K562 (cell line): ENCODE data around the gene PCMTD2.

Source experiments
- CEBPB ChIP-seq: fragments of 450-650 bp; IDR thresholded peaks from 2 replicates; pipeline ENCODE4 v1.6.1; 2016; ENCODE audit warnings: missing genetic modification characterization, missing compliant biosample characterization
- CREB1 ChIP-seq, 2 experiments: sonication (generic) in 1 of 2; formaldehyde crosslinking in 1 of 2; IDR thresholded peaks; 2 replicates each; pipeline versions ENCODE4 v1.6.1 to v1.8.0; 2012 to 2022; ENCODE audit warnings: inconsistent platforms in 1 of 2, mild to moderate bottlenecking in 1 of 2, missing genetic modification reagents in 1 of 2, moderate library complexity in 1 of 2
- CUX1 ChIP-seq: fragments of 200-800 bp; sonication (Bioruptor generic); IDR thresholded peaks from 2 replicates; pipeline ENCODE4 v1.6.1; 2016; ENCODE audit warnings: missing genetic modification characterization, missing compliant biosample characterization
- TF ChIP-seq, protein P1 (sequence below), 3 experiments: IDR thresholded peaks in 2 of 3; conservative IDR thresholded peaks in 1 of 3; 2 replicates each; pipeline ENCODE4 v1.5.1; 2011 to 2012; ENCODE audit warnings: low read length in 3 of 3, mild to moderate bottlenecking in 3 of 3, control low read depth in 2 of 3, improper control_type of control experiment in 1 of 3, inconsistent platforms in 1 of 3, low read depth in 1 of 3, mixed read lengths in 1 of 3, moderate library complexity in 1 of 3; ENCODE audit not compliant: insufficient read depth in 2 of 3

GRCh38 chr20:64257107-64257757, 1.7 kb downstream of the PCMTD2 start:
- no peak for TF ChIP-seq CUX1
- TF ChIP-seq, protein P1, sequence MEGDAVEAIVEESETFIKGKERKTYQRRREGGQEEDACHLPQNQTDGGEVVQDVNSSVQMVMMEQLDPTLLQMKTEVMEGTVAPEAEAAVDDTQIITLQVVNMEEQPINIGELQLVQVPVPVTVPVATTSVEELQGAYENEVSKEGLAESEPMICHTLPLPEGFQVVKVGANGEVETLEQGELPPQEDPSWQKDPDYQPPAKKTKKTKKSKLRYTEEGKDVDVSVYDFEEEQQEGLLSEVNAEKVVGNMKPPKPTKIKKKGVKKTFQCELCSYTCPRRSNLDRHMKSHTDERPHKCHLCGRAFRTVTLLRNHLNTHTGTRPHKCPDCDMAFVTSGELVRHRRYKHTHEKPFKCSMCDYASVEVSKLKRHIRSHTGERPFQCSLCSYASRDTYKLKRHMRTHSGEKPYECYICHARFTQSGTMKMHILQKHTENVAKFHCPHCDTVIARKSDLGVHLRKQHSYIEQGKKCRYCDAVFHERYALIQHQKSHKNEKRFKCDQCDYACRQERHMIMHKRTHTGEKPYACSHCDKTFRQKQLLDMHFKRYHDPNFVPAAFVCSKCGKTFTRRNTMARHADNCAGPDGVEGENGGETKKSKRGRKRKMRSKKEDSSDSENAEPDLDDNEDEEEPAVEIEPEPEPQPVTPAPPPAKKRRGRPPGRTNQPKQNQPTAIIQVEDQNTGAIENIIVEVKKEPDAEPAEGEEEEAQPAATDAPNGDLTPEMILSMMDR (IDR thresholded peaks at IDR 0.05 in 2 of 3, conservative IDR thresholded peaks at IDR 0.05 in 1 of 3; ENCODE audit: insufficient read depth in 2 of 3, low read depth in 1 of 3, low read length in 3 of 3), result no peak
- TF ChIP-seq CREB1 (IDR thresholded peaks at IDR 0.05), result no peak
- TF ChIP-seq CREB1 (CRISPR knock-in tag; IDR thresholded peaks at IDR 0.05), result no peak
- no peak for TF ChIP-seq CEBPB (tag)
